WTC11 (cell line): Measurements from ENCODE around the gene ADM5. TPM values are rescaled to one million over a fixed set of nuclear protein-coding genes. Genes with fewer than 3 reads are reported as not detected.

Experiments used
- ATAC-seq: fragments of 200-7000 bp; cut with Tn5 transposase; 2 replicates; pipeline ENCODE4 v1.10.0; 2021; ENCODE audit warnings: mild to moderate bottlenecking, moderate library complexity
- CTCF ChIA-PET: fragments of 300-600 bp; sonication (Branson Sonifier 250); formaldehyde crosslinking; loops from one replicate; lab custom pipeline; 2021; ENCODE audit warnings: antibody characterized with exemption; lab: Charles Lee
- POLR2A ChIA-PET: fragments of 350-600 bp; sonication (Branson Sonifier 250); formaldehyde crosslinking; loops from one replicate; lab custom pipeline; 2021; ENCODE audit warnings: antibody characterized with exemption; lab: Charles Lee
- DNase-seq: peaks from one replicate; pipeline ENCODE4 v3.0.0; 2021; ENCODE audit warnings: low spot score
- H3K27ac Mint-ChIP-seq: 2 replicates; pipeline ENCODE4 v1.8.0; 2021; ENCODE audit warnings: mixed read lengths
- H3K27me3 Mint-ChIP-seq: 2 replicates; pipeline ENCODE4 v1.8.0; 2021; ENCODE audit warnings: low read depth, mild to moderate bottlenecking, moderate library complexity, mixed read lengths
- H3K36me3 Mint-ChIP-seq: 2 replicates; pipeline ENCODE4 v1.8.0; 2021; ENCODE audit warnings: mixed read lengths
- H3K4me1 Mint-ChIP-seq: 2 replicates; pipeline ENCODE4 v1.8.0; 2022; ENCODE audit warnings: mixed read lengths
- H3K4me3 Mint-ChIP-seq: 2 replicates; pipeline ENCODE4 v1.8.0; 2021; ENCODE audit warnings: mild to moderate bottlenecking, moderate library complexity, mixed read lengths
- H3K9me3 Mint-ChIP-seq: 2 replicates; pipeline ENCODE4 v1.8.0; 2021; ENCODE audit warnings: mixed read lengths
- AFF4 ChIP-seq: sonication (generic); formaldehyde crosslinking; IDR thresholded peaks from 2 replicates; pipeline ENCODE4 v1.8.1; 2023; ENCODE audit warnings: mild to moderate bottlenecking, missing genetic modification reagents, borderline replicate concordance
- ARID4B ChIP-seq: sonication (generic); formaldehyde crosslinking; IDR thresholded peaks from 2 replicates; pipeline ENCODE4 v1.8.0; 2023; ENCODE audit warnings: missing genetic modification reagents, mild to moderate bottlenecking, borderline replicate concordance
- ATF2 ChIP-seq: sonication (generic); formaldehyde crosslinking; IDR thresholded peaks from 2 replicates; pipeline ENCODE4 v1.8.1; 2022; ENCODE audit warnings: low read depth, missing genetic modification reagents, borderline replicate concordance
- ATF6 ChIP-seq: sonication (generic); formaldehyde crosslinking; IDR thresholded peaks from 2 replicates; pipeline ENCODE4 v1.8.1; 2023; ENCODE audit warnings: mild to moderate bottlenecking, missing genetic modification reagents
- E2F4 ChIP-seq: sonication (generic); formaldehyde crosslinking; IDR thresholded peaks from 2 replicates; pipeline ENCODE4 v1.8.1; 2022; ENCODE audit warnings: low read depth, mild to moderate bottlenecking, moderate library complexity, missing genetic modification reagents, borderline replicate concordance
- ETV6 ChIP-seq: sonication (generic); formaldehyde crosslinking; IDR thresholded peaks from 2 replicates; pipeline ENCODE4 v1.8.1; 2022; ENCODE audit warnings: mild to moderate bottlenecking, missing genetic modification reagents
- FOXJ3 ChIP-seq: sonication (generic); formaldehyde crosslinking; IDR thresholded peaks from 2 replicates; pipeline ENCODE4 v1.9.0; 2021; ENCODE audit warnings: missing genetic modification reagents, mild to moderate bottlenecking, borderline replicate concordance
- FOXK1 ChIP-seq: sonication (generic); formaldehyde crosslinking; IDR thresholded peaks from 2 replicates; pipeline ENCODE4 v1.8.0; 2022; ENCODE audit warnings: mild to moderate bottlenecking, moderate library complexity, missing genetic modification reagents
- FOXP4 ChIP-seq: sonication (generic); formaldehyde crosslinking; IDR thresholded peaks from 2 replicates; pipeline ENCODE4 v1.8.0; 2022; ENCODE audit warnings: mild to moderate bottlenecking, missing genetic modification reagents
- GRHL2 ChIP-seq: fragments of 250-450 bp; sonication (Bioruptor Pico); IDR thresholded peaks from 2 replicates; pipeline ENCODE4 v1.8.0; 2022; ENCODE audit warnings: mild to moderate bottlenecking, moderate library complexity; ENCODE audit not compliant: insufficient replicate concordance, severe bottlenecking
- NFE2L1 ChIP-seq: sonication (generic); formaldehyde crosslinking; IDR thresholded peaks from 2 replicates; pipeline ENCODE4 v1.8.1; 2023; ENCODE audit warnings: missing genetic modification reagents
- NR3C1 ChIP-seq: sonication (generic); formaldehyde crosslinking; conservative IDR thresholded peaks from 2 replicates; pipeline ENCODE4 v1.8.1; 2023; ENCODE audit warnings: low read depth, mild to moderate bottlenecking, missing genetic modification reagents
- PRRX2 ChIP-seq: fragments of 250-450 bp; sonication (Bioruptor Pico); IDR thresholded peaks from 2 replicates; pipeline ENCODE4 v1.8.0; 2021; ENCODE audit warnings: mild to moderate bottlenecking
- RORB ChIP-seq: fragments of 250-450 bp; sonication (Bioruptor Pico); IDR thresholded peaks from 2 replicates; pipeline ENCODE4 v1.9.0; 2021; ENCODE audit warnings: mild to moderate bottlenecking
- SMAD4 ChIP-seq: sonication (generic); formaldehyde crosslinking; IDR thresholded peaks from 2 replicates; pipeline ENCODE4 v1.8.0; 2022; ENCODE audit warnings: mild to moderate bottlenecking, missing genetic modification reagents
- SOX15 ChIP-seq: fragments of 250-450 bp; sonication (Bioruptor Pico); IDR thresholded peaks from 2 replicates; pipeline ENCODE4 v1.9.0; 2021; ENCODE audit warnings: mild to moderate bottlenecking
- TEAD4 ChIP-seq: sonication (generic); formaldehyde crosslinking; IDR thresholded peaks from 2 replicates; pipeline ENCODE4 v1.8.0; 2022; ENCODE audit warnings: mild to moderate bottlenecking, missing genetic modification reagents
- ZBTB21 ChIP-seq: sonication (generic); formaldehyde crosslinking; IDR thresholded peaks from 2 replicates; pipeline ENCODE4 v1.8.1; 2023; ENCODE audit warnings: mild to moderate bottlenecking, missing genetic modification reagents, borderline replicate concordance
- ZNF512 ChIP-seq: sonication (generic); formaldehyde crosslinking; IDR thresholded peaks from 2 replicates; pipeline ENCODE4 v1.8.1; 2022; ENCODE audit warnings: missing genetic modification reagents, borderline replicate concordance
- total RNA-seq: library from RNA; stranded (reverse); gene quantifications from 3 replicates; pipeline ENCODE4 v1.2.3, GENCODE V29; 2021

The ADM5 gene
- total RNA-seq, 1 experiment from 2014 or later: 6.7 TPM

- Mint-ChIP-seq H3K4me3 (no peak overlapping the region), H3K36me3 (peaks cover 51% of the 10 kb centered on the region)
- no peak for ATAC-seq
- no peak for TF ChIP-seq ATF6
- no peak for TF ChIP-seq ATF2 (CRISPR knock-in tag)
- TF ChIP-seq FOXP4: no peak
- TF ChIP-seq AFF4 (CRISPR knock-in tag): no peak
- no peak for TF ChIP-seq PRRX2
- no peak for TF ChIP-seq TEAD4 (CRISPR knock-in tag)
- TF ChIP-seq ETV6 (CRISPR knock-in tag): no peak
- TF ChIP-seq NR3C1: no peak
- TF ChIP-seq SMAD4: no peak
- no peak for TF ChIP-seq RORB (CRISPR knock-in tag)
- no peak for TF ChIP-seq ZBTB21 (CRISPR knock-in tag)
- no peak for TF ChIP-seq ARID4B
- TF ChIP-seq E2F4 (CRISPR knock-in tag): no peak
- no peak for TF ChIP-seq SOX15 (CRISPR knock-in tag)
- no peak for TF ChIP-seq NFE2L1 (CRISPR knock-in tag)
- no peak for TF ChIP-seq FOXJ3 (CRISPR knock-in tag)
- TF ChIP-seq FOXK1 (CRISPR knock-in tag): no peak
- TF ChIP-seq GRHL2 (CRISPR knock-in tag): no peak
- TF ChIP-seq ZNF512 (CRISPR knock-in tag): no peak
- TF ChIP-seq, all 79 proteins: peak for 0
- Mint-ChIP-seq H3K27ac (no peak overlapping the region), H3K27me3 (no peaks in the 10 kb centered on the region), H3K9me3 (no peaks in the 10 kb centered on the region), H3K4me1 (peaks cover 10% of the 10 kb centered on the region)
- no peak for DNase-seq
- CTCF ChIA-PET: interaction anchor here (1.2 to 1.9 kb wide), 3 partner anchors 15 to 35 kb away, joined by 3 to 5 read pairs (median 4); partner anchors contain the start of gene RRAS
- POLR2A ChIA-PET: no interaction called here
Observed at GRCh38 chr19:49654581-49654980, 34.8 kb upstream of the ADM5 start.
